ENCODE data around the gene SLAIN1.

The SLAIN1 gene

GRCh38 chr13:77715233-77715891, 17.9 kb downstream of the SLAIN1 start:
- no peak for DNase-seq

- DNase-seq = no peak
These were observed 19.2 kb downstream of the SLAIN1 start for GRCh38 chr13:77716692-77717091.

GRCh38 chr13:77717508-77717907, 20.0 kb downstream of the SLAIN1 start:
- no peak for DNase-seq

- DNase-seq = no peak
These were observed 21.6 kb downstream of the SLAIN1 start for GRCh38 chr13:77719128-77719527.

GRCh38 chr13:77720988-77721387, 23.5 kb downstream of the SLAIN1 start:
- DNase-seq = no peak

GRCh38 chr13:77724092-77724491, 26.6 kb downstream of the SLAIN1 start:
- DNase-seq = no peak

GRCh38 chr13:77725071-77725470, 27.6 kb downstream of the SLAIN1 start:
- no peak for DNase-seq

- DNase-seq = no peak
These were observed 31.0 kb downstream of the SLAIN1 start for GRCh38 chr13:77728265-77729125.

GRCh38 chr13:77729502-77730221, 32.2 kb downstream of the SLAIN1 start:
- peak; percentile 22 for DNase-seq

- DNase-seq = no peak
These were observed 33.1 kb downstream of the SLAIN1 start for GRCh38 chr13:77730572-77730971.

GRCh38 chr13:77732287-77732686, 34.8 kb downstream of the SLAIN1 start:
- no peak for DNase-seq

- no peak for DNase-seq
These were observed 36.2 kb downstream of the SLAIN1 start for GRCh38 chr13:77733674-77734073.

GRCh38 chr13:77737583-77738200, 40.2 kb downstream of the SLAIN1 start:
- DNase-seq = no peak

GRCh38 chr13:77740097-77740735, 42.7 kb downstream of the SLAIN1 start:
- DNase-seq = no peak

GRCh38 chr13:77740931-77741596, 43.6 kb downstream of the SLAIN1 start:
- DNase-seq = no peak

- DNase-seq = no peak
These were observed 44.1 kb downstream of the SLAIN1 start for GRCh38 chr13:77741597-77741972.

GRCh38 chr13:77742801-77743200, 45.3 kb downstream of the SLAIN1 start:
- no peak for DNase-seq

GRCh38 chr13:77745784-77746183, 48.3 kb downstream of the SLAIN1 start:
- no peak for DNase-seq

GRCh38 chr13:77749344-77749880, 51.9 kb downstream of the SLAIN1 start:
- DNase-seq = no peak

- peak; percentile 26 to 53 for DNase-seq
These were observed 54.3 kb downstream of the SLAIN1 start for GRCh38 chr13:77751513-77752456.

All from inflammatory macrophage treated with lipopolysaccharide for 1 hour (primary cell).